Testis (tissue), 3 donors: Measurements from ENCODE around the gene RIIAD1. TPM values are rescaled to one million over a fixed set of nuclear protein-coding genes. Genes with fewer than 3 reads are reported as not detected.

Source experiments
- DNase-seq: peaks from one replicate; pipeline ENCODE4 v3.0.0-alpha.2; 2019
- H3K27ac ChIP-seq, 2 donors: fragments of 200-600 bp; sonication (generic); one replicate each; pipeline ENCODE4 v1.5.1; 2019
- H3K27me3 ChIP-seq: fragments of 200-600 bp; sonication (generic); one replicate; pipeline ENCODE4 v1.5.1; 2019
- H3K36me3 ChIP-seq: fragments of 200-600 bp; sonication (generic); one replicate; pipeline ENCODE4 v1.5.1; 2017; ENCODE audit warnings: low read depth; ENCODE audit errors: missing control alignments
- H3K4me1 ChIP-seq: fragments of 200-600 bp; sonication (generic); one replicate; pipeline ENCODE4 v1.5.1; 2019
- H3K4me3 ChIP-seq, 2 donors: fragments of 200-600 bp; sonication (generic); one replicate each; pipeline ENCODE4 v1.5.1; 2017 to 2019
- H3K9me3 ChIP-seq: fragments of 200-600 bp; sonication (generic); one replicate; pipeline ENCODE4 v1.5.1; 2017
- CTCF ChIP-seq, 3 experiments: fragments of 450-650 bp in 2 of 3; fragments of 200-600 bp in 1 of 3; sonication (generic) in 1 of 3; IDR thresholded peaks; one replicate each; pipeline ENCODE4 v1.5.1; 2016 to 2019; ENCODE audit warnings: antibody characterized with exemption in 3 of 3, mild to moderate bottlenecking in 2 of 3, moderate library complexity in 1 of 3
- POLR2A ChIP-seq: fragments of 450-650 bp; IDR thresholded peaks from one replicate; pipeline ENCODE4 v1.6.1; 2017; ENCODE audit warnings: antibody characterized with exemption, mild to moderate bottlenecking, moderate library complexity
- WGBS, 2 donors: methylation state at CpG; one replicate each; pipeline ENCODE4 v1.1.5; 2018; 5-methylcytosine and 5-hydroxymethylcytosine counted together
- intact Hi-C: fragments of 100-400 bp; cut with DNase I; formaldehyde crosslinking; loops from one replicate; pipeline ENCODE4 v1.15.1; 2023; ENCODE audit warnings: low total_unique reads
- polyA plus RNA-seq: library from polyadenylated mRNA; stranded (reverse); fragments of 350-450 nt; fragmentation: Illumina TruSeq; extraction: RNeasy Lipid Tissue Mini Kit (QIAGEN cat#74804); gene quantifications from one replicate; pipeline ENCODE4 v1.2.3, GENCODE V29; 2014; ENCODE audit warnings: low read depth, low replicate concordance; ENCODE audit not compliant: insufficient read depth
- total RNA-seq, 2 donors: library from RNA; depleted of rRNA; stranded (reverse); fragments of >200 nt; gene quantifications; one replicate each; pipeline ENCODE4 v1.2.3, GENCODE V29; 2016

The RIIAD1 gene
- total and polyA plus RNA-seq, 3 donors from 2014 or later: 6.4 to 30.2 (median 20.5) TPM

- Histone ChIP-seq H3K27me3 (no peaks in the 10 kb centered on the region), H3K4me3 (no peak overlapping the region), H3K36me3 (no peaks in the 10 kb centered on the region), H3K4me1 (peaks cover 25% of the 10 kb centered on the region), H3K9me3 (no peaks in the 10 kb centered on the region), H3K27ac (peak overlapping the region; percentile 9 to 83)
- TF ChIP-seq CTCF (IDR thresholded peaks at IDR 0.05) (no peak), POLR2A (no peak)
- no peak for DNase-seq
- 9 to 15% methylated on average over 1 of the region's 1 CpG for WGBS, 2 donors
- intact Hi-C loops: no loop called here
Measured at GRCh38 chr1:151720125-151720524, 1.2 kb upstream of the RIIAD1 start.

GRCh38 chr1:151720554-151720953, 768 bp upstream of the RIIAD1 start:
- no peaks in the 10 kb centered on the region for H3K36me3 ChIP-seq
- TF ChIP-seq CTCF (IDR thresholded peaks at IDR 0.05) (no peak), POLR2A (no peak)
- H3K27me3 ChIP-seq: no peaks in the 10 kb centered on the region
- peak overlapping the region; percentile 53 to 60 for H3K4me3 ChIP-seq
- peak overlapping the region; percentile 16 to 83 for H3K27ac ChIP-seq
- H3K9me3 ChIP-seq: no peaks in the 10 kb centered on the region
- intact Hi-C loops: no loop called here
- DNase-seq: peak; percentile 36
- peaks cover 25% of the 10 kb centered on the region for H3K4me1 ChIP-seq
- WGBS, 2 donors: 7 to 11% methylated on average over 5 of the region's 5 CpGs

GRCh38 chr1:151721788-151722510, 627 bp downstream of the RIIAD1 start:
- H3K4me1 ChIP-seq: peaks cover 24% of the 10 kb centered on the region
- TF ChIP-seq CTCF (IDR thresholded peaks at IDR 0.05): no peak
- TF ChIP-seq POLR2A: no peak
- H3K27me3 ChIP-seq: no peaks in the 10 kb centered on the region
- no peak overlapping the region for H3K27ac ChIP-seq
- H3K4me3 ChIP-seq: peak overlapping the region; percentile 53 to 60
- H3K36me3 ChIP-seq: no peaks in the 10 kb centered on the region
- no peaks in the 10 kb centered on the region for H3K9me3 ChIP-seq
- intact Hi-C loops: no loop called here
- no peak for DNase-seq
- WGBS, 2 donors: 18 to 25% methylated on average over 17 of the region's 17 CpGs

- no peak for DNase-seq
- Histone ChIP-seq H3K27me3 (no peaks in the 10 kb centered on the region), H3K36me3 (no peaks in the 10 kb centered on the region), H3K9me3 (no peaks in the 10 kb centered on the region), H3K27ac (no peak overlapping the region), H3K4me1 (peaks cover 13% of the 10 kb centered on the region), H3K4me3 (no peak overlapping the region)
- 69 to 73% methylated on average over 3 of the region's 3 CpGs for WGBS, 2 donors
- TF ChIP-seq CTCF (IDR thresholded peaks at IDR 0.05) (no peak), POLR2A (no peak)
- intact Hi-C loops: no loop called here
Measured at GRCh38 chr1:151723726-151724370, 2.5 kb downstream of the RIIAD1 start.
